Amniotic epithelial cell (primary cell): ENCODE measurements around the gene CACNA1D.
"Not testable (repeated sequence)": the region's sequence is repeated elsewhere in the genome, so short reads cannot be mapped to it uniquely, and the experiment has no call there.

Source experiments
- DNase-seq: peaks from one replicate; pipeline ENCODE4 v3.0.0-alpha.2; 2010; ENCODE audit warnings: low read depth

CACNA1D gene

DNA sequence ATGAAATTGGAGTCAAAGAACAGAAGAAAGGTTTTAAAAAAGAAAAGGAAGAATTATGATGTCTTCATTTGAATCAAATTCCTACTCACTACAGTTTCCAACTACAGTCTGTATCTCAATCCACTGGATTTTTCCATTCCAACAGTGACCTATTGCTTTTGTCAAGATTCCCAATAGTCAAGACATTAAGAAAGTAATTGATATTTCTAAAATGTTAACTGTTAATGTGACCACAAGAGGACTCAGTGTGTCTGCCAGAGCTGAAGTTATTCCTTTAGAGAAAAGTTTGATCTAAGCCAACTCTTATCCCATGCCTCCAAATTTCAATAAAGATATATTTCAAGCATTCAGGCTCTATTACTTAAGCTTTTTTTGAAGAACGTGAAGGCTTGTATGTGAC, 163.2 kb downstream of the CACNA1D start:
- DNase-seq = no peak

DNA sequence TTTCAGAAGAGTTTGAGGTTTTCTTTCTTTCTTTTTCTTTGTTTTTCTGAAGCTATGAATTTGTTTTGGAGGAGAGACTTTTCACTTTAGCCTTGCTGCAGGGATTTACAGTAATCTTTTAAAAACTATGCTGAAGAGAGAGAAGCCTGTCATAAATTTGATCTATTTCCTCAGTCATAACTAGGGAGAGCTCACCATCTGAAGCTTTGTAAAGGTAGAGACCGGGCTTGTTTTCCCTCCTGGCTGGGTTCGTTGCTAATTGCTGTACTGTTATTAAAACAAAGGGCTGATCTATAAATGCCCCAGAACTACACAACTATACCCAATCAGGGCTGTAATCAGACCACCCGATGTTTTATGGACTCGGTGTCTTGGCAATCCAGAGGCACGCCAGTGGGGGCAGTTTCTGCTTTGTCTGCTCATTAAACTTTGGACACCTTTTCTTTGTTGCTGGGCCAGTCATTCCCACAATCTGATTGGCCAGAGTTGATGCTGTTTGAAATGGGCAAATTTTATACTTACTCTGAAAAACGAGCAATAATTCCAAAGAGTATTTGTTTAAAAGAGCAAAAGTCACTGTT, 164.3 kb downstream of the CACNA1D start:
- DNase-seq = no peak

DNA sequence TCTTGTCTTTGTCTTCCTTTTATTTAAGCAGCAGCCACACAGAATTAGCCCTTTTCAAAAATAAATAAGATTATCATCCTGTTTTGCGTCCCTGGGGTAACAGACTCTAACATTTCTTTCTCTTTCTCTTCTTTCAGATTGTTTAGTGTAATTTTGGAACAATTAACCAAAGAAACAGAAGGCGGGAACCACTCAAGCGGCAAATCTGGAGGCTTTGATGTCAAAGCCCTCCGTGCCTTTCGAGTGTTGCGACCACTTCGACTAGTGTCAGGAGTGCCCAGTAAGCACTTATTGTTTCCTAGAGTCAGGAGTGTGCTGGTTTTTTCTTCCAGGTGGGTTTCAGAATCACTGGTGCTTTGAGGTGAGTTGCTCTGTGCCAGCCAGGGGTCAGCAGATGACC, 165.6 kb downstream of the CACNA1D start:
- no peak for DNase-seq

DNA sequence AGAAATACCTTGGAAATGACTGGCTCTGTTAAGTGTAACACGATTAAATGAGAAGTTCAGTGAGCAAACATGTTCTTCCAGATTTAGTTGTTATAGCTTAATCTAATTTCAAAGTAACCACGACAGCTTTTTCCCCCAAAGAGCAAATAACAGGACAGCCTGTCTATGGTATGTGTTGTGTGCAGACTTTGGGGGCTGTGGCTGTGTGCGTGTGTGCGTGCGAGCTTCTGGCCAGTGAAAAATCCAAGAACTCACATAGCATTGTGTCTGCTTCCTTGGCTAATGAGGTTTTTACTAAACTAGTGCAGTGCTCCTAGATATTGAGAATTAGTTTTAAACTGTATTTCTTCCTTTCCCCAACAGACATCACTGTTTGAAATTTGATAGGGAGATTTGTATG, 167.1 kb downstream of the CACNA1D start:
- DNase-seq = no peak

DNA sequence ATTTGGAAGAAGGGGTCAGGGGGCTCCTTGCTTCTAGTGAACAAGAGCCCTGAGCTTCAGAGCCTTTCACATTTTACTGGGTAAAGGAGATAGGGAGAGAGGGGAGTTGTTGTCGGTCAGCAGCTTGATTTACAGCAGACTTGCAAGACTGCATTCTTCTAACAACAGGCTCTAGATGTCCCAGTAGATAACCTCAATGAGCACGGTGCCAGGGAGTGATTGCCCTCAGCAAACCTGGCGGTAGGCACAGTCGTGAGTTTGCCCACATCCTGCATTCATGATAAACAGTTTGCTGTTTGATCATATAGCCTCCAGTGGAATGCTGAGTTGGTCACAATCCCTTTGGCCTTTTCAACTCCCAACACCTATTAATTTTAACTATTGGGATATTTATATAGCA, 170.4 kb downstream of the CACNA1D start:
- DNase-seq = not testable (repeated sequence)

DNA sequence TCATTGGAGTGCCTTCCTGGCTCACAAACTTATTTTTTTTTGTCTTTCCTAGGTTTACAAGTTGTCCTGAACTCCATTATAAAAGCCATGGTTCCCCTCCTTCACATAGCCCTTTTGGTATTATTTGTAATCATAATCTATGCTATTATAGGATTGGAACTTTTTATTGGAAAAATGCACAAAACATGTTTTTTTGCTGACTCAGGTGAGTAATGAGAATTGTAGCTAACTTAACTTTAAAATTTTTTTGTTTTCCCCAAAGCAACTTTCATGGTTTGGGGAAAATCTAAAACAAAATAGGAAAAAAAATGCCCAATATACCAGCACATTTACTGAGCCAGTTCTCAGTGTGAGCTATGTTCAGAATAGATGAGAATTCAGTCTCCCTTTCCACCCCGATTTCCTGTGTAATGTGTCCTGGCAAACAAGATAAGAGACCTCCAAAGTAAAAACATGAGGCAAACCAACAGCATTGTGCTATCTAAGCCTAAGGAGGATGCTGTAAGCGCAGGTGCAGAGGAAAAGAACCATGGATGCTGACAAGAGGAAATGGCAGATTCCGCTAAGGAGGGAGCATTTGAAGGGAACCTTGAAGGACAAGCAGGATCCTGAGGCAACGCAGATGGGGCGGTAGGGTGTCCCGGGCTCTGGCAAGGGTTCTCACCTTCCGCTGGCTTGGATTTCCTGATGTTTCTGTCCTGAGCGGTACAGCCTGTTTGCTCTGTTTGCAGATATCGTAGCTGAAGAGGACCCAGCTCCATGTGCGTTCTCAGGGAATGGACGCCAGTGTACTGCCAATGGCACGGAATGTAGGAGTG, 171.4 kb downstream of the CACNA1D start:
- DNase-seq = no peak

DNA sequence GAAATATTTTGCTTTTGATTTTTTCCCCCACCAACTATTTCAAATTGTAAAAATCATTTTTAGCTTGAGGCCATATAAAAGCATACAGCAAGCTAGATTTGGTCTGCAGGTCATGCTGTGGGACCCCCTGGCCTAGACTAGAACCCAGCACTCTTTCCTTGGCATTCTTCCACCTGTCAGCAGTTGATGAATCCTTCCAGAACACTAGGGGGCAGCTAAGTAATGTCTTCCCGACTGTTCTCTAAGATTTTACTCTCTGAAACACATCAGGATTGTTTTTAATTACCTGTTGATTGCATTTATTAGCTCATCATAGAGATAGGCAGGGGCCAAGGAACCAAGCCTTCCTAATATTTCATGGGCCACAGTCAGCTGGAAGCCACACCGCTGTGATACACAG, 174.5 kb downstream of the CACNA1D start:
- DNase-seq = no peak

DNA sequence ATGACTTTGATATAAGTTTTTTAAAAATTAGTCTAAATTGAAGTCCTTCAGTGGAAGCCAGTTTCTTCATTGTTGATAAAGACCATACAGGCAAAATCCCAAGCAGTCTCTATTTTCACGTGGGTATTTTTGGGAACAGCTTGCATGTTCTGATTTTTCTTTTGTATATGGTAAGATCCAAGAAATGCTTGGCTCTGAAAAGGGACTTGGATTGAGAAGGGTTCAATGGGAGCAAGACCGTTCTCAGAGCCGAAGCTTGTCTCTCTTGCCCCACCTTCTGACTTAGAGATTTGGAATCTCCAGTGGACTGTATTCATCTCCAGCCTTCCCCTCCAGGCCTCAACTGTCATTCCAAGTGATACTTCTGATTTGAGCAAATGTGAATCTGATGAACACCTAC, 176.3 kb downstream of the CACNA1D start:
- DNase-seq = no peak

DNA sequence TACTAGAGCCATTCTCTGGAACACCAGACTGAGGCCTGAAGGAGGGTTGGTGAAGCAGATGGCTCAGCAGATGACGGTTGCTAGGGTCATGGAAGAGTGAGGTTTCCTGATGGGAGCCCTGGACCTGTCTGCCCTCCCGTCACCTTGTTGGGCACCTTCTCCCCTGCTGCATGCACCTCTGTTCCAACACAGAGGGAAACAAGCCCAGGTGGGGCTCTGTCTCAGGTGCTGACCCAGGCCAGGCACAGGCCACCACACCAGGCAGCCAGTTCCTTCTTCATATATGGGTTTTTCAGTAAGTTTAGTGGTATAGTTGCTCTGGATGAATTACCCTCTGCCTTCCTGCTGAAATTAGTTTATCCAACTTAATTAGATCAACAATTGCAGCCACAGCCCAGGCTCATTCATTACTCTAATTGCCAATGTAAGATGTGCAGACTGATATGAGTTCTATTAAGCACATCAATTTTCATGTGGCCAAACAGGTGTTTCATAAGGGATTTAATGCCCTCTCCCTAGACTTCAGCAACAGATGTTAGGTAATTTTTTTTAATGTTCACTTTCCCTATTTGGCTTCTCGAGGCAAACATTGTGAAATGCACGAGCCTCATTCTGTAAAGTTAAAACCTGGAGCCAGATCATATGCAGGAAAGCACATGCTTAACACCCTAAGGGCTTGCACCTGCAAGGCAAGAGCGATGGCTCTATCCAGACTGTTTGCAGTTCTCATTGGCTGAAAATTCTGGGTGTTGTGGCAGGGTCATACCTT, 177.0 kb downstream of the CACNA1D start:
- no peak for DNase-seq

DNA sequence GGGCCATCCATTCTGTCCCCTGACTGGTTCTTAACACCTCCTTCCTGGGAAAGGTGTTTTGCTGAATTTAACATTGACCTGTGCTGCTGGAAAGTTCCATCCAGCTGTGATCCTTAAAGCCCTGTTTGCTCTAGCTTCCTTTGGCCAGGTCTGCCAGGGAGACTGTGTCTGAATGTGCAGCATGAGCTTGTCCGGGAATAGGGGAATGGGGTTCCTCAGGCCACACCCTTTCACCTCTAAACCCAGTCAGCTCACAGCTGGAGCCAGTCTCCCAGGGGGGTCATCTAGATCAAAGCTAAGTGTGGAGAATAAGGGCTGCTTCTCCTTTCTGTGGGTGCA, 177.5 kb downstream of the CACNA1D start:
- no peak for DNase-seq

DNA sequence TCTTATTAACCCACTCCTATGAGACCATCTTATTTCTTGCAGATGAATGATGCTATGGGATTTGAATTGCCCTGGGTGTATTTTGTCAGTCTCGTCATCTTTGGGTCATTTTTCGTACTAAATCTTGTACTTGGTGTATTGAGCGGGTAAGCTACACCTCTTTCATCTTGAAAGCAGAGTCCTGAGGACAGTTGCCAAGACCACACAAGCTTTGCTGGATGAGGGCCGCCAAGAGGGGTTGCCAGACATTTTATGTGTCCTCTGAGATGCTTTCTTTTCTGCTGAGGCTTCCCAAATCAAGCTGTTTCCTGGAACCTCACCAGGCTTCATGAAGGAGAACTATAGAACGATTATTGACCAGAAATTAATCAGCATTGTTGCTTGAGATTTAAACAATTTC, 178.6 kb downstream of the CACNA1D start:
- DNase-seq = no peak

DNA sequence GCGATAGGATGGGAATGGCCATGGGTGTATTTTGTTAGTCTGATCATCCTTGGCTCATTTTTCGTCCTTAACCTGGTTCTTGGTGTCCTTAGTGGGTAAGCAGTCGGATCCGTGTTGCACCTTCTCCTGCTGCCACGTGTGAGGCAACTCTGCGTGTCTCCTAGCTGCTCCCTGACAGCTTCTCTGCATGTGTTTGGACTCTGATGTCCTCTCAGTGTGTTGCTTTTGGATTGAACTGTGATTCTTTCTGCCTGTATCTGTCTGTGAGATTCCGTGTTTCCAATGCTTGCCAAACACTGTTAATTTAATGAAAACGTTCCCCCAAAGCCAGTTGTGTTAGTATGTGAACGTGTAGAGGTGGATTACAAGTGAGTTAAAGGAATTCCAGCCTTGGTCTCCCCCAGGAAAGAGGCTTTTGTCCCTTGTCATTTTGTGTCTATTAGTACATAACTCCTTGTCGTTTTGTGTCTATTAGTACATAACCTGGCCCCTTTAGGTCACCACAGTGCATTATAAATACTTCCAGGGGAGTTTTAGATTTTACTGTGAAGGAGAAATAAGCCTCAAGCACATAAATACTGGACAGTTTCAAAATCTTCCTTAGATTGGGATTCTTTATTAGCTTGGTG, 179.4 kb downstream of the CACNA1D start:
- DNase-seq = no peak

DNA sequence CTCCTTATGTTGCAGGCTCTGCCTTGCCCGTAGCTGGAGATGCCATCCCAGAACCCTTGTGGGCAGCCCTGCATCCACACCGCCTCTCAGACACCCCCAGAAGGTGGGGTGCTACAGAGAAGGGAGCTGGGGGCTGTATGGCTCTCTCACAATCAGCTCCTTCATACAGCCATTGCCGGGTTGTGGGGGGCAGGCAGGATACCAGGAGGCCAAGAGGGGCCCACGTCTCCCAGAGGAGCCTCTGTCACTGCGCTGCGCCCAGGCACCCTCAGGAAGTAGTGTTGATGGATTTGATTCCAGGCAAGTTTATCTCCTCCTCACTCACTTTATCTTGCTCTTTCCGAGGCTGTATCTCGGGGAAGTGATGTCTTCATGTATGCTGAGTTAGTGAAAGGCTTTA, 180.2 kb downstream of the CACNA1D start:
- DNase-seq = no peak

DNA sequence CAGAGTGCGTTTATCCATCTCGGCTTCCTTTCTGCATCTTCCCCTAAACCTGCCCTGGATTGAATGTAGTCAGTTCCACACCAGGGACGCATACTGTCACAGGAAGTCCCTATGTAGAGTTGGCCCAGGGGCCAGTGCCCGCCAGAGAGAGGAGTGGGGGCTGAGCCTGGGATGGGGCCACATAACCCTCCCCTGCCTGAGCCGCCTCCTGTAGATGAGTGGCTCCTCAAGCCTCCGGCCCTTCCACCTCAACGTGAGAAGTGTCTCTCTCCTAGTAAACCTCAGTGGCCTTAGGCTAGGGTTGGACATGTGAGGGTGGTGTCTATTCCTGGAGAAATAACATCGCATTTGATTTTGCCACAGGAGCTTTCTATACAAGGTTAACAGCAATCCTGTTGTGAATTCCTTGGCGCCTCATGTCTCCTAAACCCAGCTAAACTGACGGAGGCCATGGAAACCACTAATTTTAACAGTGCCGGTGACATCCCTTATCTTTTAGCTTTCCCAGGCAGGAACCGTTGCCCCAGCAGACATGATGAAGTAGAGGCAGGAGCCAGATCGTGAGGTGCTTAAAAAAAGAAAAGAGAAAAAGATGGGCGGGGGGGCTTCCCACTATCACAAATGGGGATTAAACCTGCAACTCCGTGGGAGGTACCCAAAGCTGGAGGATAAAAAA, 180.7 kb downstream of the CACNA1D start:
- no peak for DNase-seq

DNA sequence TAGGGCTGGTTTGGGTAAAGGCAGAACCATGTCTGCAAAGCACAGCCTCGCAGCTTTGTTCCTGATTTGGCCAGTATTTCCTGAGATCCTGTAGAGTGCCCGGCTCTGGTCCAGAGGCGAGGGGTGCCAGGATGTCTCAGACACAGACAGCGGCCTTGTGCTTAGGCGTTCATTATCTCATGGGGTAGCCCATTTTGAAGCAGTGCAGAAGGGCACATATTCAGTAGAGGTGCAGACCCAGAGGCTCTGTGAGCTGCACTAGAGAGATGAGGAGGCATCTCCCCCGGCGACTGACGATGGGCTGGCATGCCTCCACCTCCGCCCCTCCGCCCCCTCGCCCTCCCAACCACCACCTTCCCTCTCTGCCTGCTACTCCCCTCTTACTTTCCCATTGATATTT, 181.5 kb downstream of the CACNA1D start:
- no peak for DNase-seq

DNA sequence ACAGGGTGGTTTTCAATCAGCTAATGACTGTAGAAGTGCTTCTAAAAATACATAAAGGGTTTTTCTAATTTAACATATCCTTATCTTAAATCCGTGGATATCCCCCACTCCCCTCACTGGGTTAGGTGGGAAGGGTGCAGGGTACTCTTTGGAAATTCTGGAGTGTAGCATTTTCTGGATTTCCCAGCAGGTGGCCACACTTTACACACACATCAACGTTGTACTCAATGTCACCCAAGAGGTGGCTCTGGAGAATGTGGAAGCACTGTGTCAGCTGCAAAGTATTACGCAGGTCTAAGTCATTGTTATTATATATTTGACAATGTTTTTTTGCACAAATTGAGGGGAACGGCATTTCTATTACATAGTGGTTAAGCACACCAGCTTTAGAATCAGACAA, 183.0 kb downstream of the CACNA1D start:
- DNase-seq = no peak

DNA sequence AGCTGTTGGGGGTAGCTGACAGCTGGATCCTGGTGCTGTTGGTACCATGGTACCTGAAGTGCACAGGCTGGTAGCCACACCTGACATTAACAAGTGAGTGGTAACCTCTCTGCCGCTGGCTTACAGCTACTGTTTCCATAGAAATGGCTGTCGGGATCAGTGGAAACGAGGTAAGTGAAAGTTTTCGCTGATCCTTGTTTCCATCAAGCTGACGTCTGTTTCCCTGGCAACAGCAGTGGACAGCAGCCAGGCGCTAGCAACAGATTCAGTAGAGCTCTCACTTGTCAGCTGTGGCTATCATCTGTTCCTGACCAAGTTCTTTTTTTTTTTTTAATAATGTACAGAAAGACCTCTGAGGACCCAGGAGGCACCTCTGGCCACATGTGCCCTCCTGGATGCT, 185.6 kb downstream of the CACNA1D start:
- peak; percentile 17 for DNase-seq

DNA sequence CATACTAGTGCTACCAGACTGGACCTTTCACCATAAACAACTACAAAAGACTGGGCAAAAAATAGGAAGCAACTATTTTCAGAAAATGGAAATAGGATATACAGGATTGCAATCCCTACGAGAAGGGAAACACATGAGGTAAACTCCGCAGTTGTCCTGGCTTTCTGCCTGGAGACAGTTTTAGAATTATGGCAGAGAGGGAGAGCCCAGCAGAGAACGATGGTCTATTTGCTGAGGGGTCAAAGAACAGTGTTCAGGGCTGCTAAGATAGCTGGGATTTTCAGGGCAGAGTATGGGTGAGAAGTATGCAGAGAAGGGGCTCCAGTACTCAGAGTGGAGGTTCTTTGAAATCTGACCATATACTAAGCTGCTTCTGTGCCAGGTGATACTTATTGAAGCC, 188.4 kb downstream of the CACNA1D start:
- no peak for DNase-seq

DNA sequence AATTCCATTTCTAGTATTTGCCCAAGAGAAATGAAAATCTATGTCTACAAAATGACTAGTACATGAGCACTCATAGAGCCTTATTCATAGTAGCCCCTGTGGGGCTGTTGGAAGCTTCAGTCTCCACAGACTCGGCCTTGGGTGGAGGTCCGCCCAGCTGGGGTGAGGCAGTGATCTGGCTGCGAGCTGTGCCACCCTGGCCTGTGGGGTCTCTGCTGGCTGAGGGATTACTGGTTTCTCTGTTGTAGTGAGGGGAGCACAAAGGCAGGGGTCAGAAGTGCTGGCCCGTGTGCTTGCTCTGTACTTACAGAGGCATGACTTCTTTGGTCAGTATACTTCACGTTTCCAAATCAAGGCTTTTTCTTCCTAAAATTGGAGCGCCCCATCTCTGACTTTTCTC, 193.7 kb downstream of the CACNA1D start:
- no peak for DNase-seq

DNA sequence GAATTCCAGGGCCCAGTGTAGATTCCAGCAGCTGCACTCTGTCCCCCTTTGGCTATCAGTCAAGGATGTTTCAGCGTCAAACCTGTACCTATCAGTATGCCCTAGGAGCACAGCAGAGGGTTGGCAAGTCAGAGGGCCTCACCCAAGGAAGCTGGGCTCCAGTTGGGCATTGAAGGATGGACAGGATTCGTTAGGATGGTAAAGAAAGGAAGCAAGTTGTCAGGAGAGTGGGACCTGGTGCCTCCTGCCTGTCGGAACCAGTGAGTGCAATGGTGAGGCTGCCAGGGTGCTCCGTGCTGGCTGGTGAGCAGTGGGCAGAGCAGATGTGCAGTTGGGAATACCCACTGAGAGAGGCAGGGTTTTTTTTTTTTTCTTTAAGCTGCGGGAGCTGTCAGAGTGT, 194.6 kb downstream of the CACNA1D start:
- DNase-seq = no peak

DNA sequence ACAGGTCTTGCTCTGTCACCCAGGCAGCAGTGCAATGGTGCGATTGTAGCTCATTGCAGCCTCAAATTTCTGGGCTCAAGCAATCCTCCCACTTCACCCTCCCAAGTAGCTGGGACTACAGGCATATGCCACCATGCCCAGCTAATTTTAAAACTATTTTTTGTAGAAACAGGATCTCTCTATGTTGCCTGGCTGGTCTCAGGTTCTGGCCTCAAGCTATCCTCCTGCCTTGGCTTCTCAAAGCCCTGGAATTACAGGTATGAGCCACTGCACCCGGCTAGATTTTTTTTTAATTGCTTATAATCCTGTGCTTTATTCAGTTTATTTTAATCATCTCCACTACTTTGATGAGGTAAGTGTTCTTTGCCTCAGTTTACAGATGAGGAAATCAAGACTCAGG, 195.3 kb downstream of the CACNA1D start:
- no peak for DNase-seq

DNA sequence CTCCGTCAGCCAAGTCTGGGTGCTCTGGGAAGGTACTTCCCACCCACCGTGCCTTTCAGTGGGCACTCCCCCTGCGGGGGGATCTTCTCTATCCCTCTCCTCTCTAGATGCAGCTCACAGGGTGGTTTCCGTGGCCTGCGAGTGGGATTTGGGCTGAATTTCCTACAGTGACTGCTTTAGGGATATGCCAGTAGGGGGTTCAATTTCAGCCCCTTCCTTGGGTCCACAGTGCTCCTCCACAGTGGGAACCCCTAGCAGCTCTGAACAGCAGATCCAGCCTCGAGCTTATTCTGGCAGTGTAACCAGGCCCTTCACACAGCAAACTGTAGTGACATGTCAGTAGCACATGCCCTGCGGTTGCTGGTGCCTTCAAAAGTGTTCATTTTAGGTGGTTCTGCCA, 196.1 kb downstream of the CACNA1D start:
- no peak for DNase-seq
